GM12878 (cell line): Measurements from ENCODE around the gene IGFBP3. TPM values are rescaled to one million over a fixed set of nuclear protein-coding genes. Genes with fewer than 3 reads are reported as not detected.

ENCODE experiments used
- ATAC-seq: fragments of 200-7000 bp; cut with Tn5 transposase; 3 replicates; pipeline ENCODE4 v1.9.1; 2020; ENCODE audit warnings: mild to moderate bottlenecking, moderate library complexity
- BruUV-seq: library from RNA; stranded (reverse); fragments of 400-500 nt; replicated peaks from 2 replicates; lab custom pipeline; 2021; lab: Mats Ljungman, UMichigan
- CTCF ChIA-PET: fragments of 300-600 bp; sonication (Branson Sonifier 250); formaldehyde crosslinking; extraction: SDS; loops from one replicate; lab custom pipeline; 2021; ENCODE audit warnings: inconsistent platforms; lab: Yijun Ruan, JAX
- POLR2A ChIA-PET: fragments of 350-600 bp; formaldehyde crosslinking; extraction: SDS; loops from one replicate; lab custom pipeline; 2021; ENCODE audit warnings: inconsistent platforms; lab: Charles Lee
- RAD21 ChIA-PET: fragments of 300-600 bp; sonication (Branson Sonifier 250); formaldehyde crosslinking; loops from one replicate; lab custom pipeline; 2023; ENCODE audit warnings: antibody characterized with exemption; ENCODE audit not compliant: unreplicated experiment; lab: Charles Lee
- SMC1A ChIA-PET: fragments of 300-600 bp; sonication (Branson Sonifier 250); formaldehyde crosslinking; loops from one replicate; lab custom pipeline; 2023; ENCODE audit not compliant: unreplicated experiment, uncharacterized antibody; lab: Charles Lee
- DNase-seq: peaks from one replicate; pipeline ENCODE4 v3.0.0-alpha.2; 2011; ENCODE audit warnings: low read depth, low spot score
- FAIRE-seq: peaks from 3 replicates; lab custom pipeline; 2011; peaks lifted over from hg19 to GRCh38; lab: Jason Lieb, UNC
- H2AFZ ChIP-seq: 2 replicates; pipeline ENCODE4 v1.6.0; 2011; ENCODE audit warnings: low read depth, low read length, control low read depth; ENCODE audit not compliant: control insufficient read depth
- H3K27ac ChIP-seq: 2 replicates; pipeline ENCODE4 v1.5.1; 2011; ENCODE audit warnings: control low read depth; ENCODE audit not compliant: control insufficient read depth, insufficient read depth
- H3K27me3 ChIP-seq, 2 experiments: replicated peaks in 1 of 2; 2 replicates each; pipeline versions ENCODE4 v1.6.0 to v1.6.1; 2011; ENCODE audit warnings: low read length in 1 of 2; ENCODE audit not compliant: control insufficient read depth in 2 of 2, insufficient read depth in 2 of 2
- H3K36me3 ChIP-seq, 2 experiments: 2 replicates each; pipeline ENCODE4 v1.5.1; 2011; ENCODE audit warnings: low read length in 1 of 2; ENCODE audit not compliant: control insufficient read depth in 2 of 2, insufficient read depth in 2 of 2
- H3K4me1 ChIP-seq: 2 replicates; pipeline ENCODE4 v1.6.1; 2011; ENCODE audit warnings: mild to moderate bottlenecking, low read length, moderate library complexity, mixed read lengths; ENCODE audit not compliant: control insufficient read depth, insufficient read depth
- H3K4me2 ChIP-seq: 2 replicates; pipeline ENCODE4 v1.6.0; 2011; ENCODE audit warnings: control low read depth; ENCODE audit not compliant: control insufficient read depth, insufficient read depth
- H3K4me3 ChIP-seq: fragments of 200-600 bp; sonication (generic); 2 replicates; pipeline ENCODE4 v1.5.1; 2016
- H3K79me2 ChIP-seq: 2 replicates; pipeline ENCODE4 v1.6.0; 2011; ENCODE audit warnings: low read length; ENCODE audit not compliant: control insufficient read depth, insufficient read depth
- H3K9ac ChIP-seq: 2 replicates; pipeline ENCODE4 v1.8.0; 2011; ENCODE audit warnings: low read length, control low read depth, mixed read lengths; ENCODE audit not compliant: control insufficient read depth, insufficient read depth
- H3K9me3 ChIP-seq: replicated peaks from 3 replicates; pipeline ENCODE4 v1.5.1; 2011; ENCODE audit warnings: mild to moderate bottlenecking, low read length; ENCODE audit not compliant: control insufficient read depth, insufficient read depth
- H4K20me1 ChIP-seq: 2 replicates; pipeline ENCODE4 v1.6.0; 2011; ENCODE audit not compliant: control insufficient read depth, insufficient read depth
- BACH1 ChIP-seq: fragments of 450-650 bp; IDR thresholded peaks from 2 replicates; pipeline ENCODE4 v1.6.1; 2017; ENCODE audit warnings: mild to moderate bottlenecking, borderline replicate concordance
- CEBPB ChIP-seq, 2 experiments: fragments of 150-350 bp in 1 of 2; IDR thresholded peaks; 2 replicates each; pipeline ENCODE4 v1.6.1; 2012 to 2014; ENCODE audit warnings: low read depth in 2 of 2, low read length in 2 of 2, borderline replicate concordance in 1 of 2, inconsistent platforms in 1 of 2
- CHD2 ChIP-seq: IDR thresholded peaks from 2 replicates; pipeline ENCODE4 v1.6.1; 2011; ENCODE audit warnings: low read depth, low read length, improper control_type of control experiment, borderline replicate concordance
- HCFC1 ChIP-seq: fragments of 150-350 bp; IDR thresholded peaks from 2 replicates; pipeline ENCODE4 v1.6.1; 2014; ENCODE audit warnings: low read length
- KLF5 ChIP-seq: fragments of 450-650 bp; IDR thresholded peaks from 2 replicates; pipeline ENCODE4 v1.6.1; 2014; ENCODE audit warnings: mild to moderate bottlenecking; ENCODE audit not compliant: partially characterized antibody
- NFIC ChIP-seq: IDR thresholded peaks from 2 replicates; pipeline ENCODE4 v1.6.1; 2012; ENCODE audit warnings: low read depth, mild to moderate bottlenecking, inconsistent platforms, low read length, moderate library complexity
- PAX8 ChIP-seq: fragments of 450-650 bp; IDR thresholded peaks from 2 replicates; pipeline ENCODE4 v1.6.1; 2017; ENCODE audit warnings: mild to moderate bottlenecking, moderate library complexity
- PBX3 ChIP-seq: IDR thresholded peaks from 2 replicates; pipeline ENCODE4 v1.6.1; 2011; ENCODE audit warnings: mild to moderate bottlenecking, low read depth, low read length, moderate library complexity; ENCODE audit not compliant: insufficient replicate concordance
- PRDM15 ChIP-seq: fragments of 450-650 bp; formaldehyde crosslinking; IDR thresholded peaks from 2 replicates; pipeline ENCODE4 v1.4.0; 2020; ENCODE audit warnings: mild to moderate bottlenecking, moderate library complexity
- RELB ChIP-seq: fragments of 450-650 bp; IDR thresholded peaks from 2 replicates; pipeline ENCODE4 v1.6.1; 2017; ENCODE audit warnings: low read depth, mild to moderate bottlenecking, moderate library complexity
- WRNIP1 ChIP-seq: IDR thresholded peaks from 2 replicates; pipeline ENCODE4 v1.6.1; 2011; ENCODE audit warnings: low read depth, low read length, improper control_type of control experiment, borderline replicate concordance
- YBX1 ChIP-seq: fragments of 450-650 bp; IDR thresholded peaks from 2 replicates; pipeline ENCODE4 v1.6.1; 2016; ENCODE audit warnings: antibody characterized with exemption
- ZNF217 ChIP-seq: fragments of 450-650 bp; IDR thresholded peaks from 2 replicates; pipeline ENCODE4 v1.6.1; 2017; ENCODE audit warnings: antibody characterized with exemption, mild to moderate bottlenecking
- WGBS: methylation state at CpG from one replicate; pipeline ENCODE4 v1.1.6; 2016; ENCODE audit warnings: low lambda C conversion rate; ENCODE audit not compliant: insufficient replicate concordance, insufficient coverage; ENCODE audit errors: missing lambda C conversion rate; 5-methylcytosine and 5-hydroxymethylcytosine counted together
- in situ Hi-C: fragments of 300-500 bp; cut with MboI; formaldehyde crosslinking; loops from 9 replicates; pipeline ENCODE4 v1.14.3; 2018; ENCODE audit warnings: mixed read lengths
- intact Hi-C: fragments of 100-400 bp; cut with micrococcal nuclease; formaldehyde crosslinking; loops from one replicate; pipeline ENCODE4 v1.14.2; 2022; ENCODE audit not compliant: unreplicated experiment
- polyA plus RNA-seq, 11 experiments: library from polyadenylated mRNA; depleted of rRNA in 4 of 11; unstranded in 6 of 11; stranded (reverse) in 5 of 11; fragments of >200 nt; fragmentation: Nextera tagmentation in 4 of 11; fragmentation: Illumina TruSeq in 1 of 11; extraction: Ambion mirVana in 4 of 11; extraction: Trizol in 1 of 11; gene quantifications; 1 replicate in 1 of 11; 2 replicates in 10 of 11; pipeline versions ENCODE4 v1.2.1 to v1.2.3, GENCODE V29; 2011 to 2016; ENCODE audit warnings: inconsistent platforms in 2 of 11, missing spikeins in 2 of 11, low read depth in 1 of 11
- total RNA-seq, 4 experiments: library from RNA; depleted of rRNA in 3 of 4; stranded (reverse); fragments of >200 nt in 3 of 4; fragmentation: Illumina TruSeq in 1 of 4; extraction: Trizol in 1 of 4; gene quantifications; 2 replicates each; pipeline versions ENCODE4 v1.2.1 to v1.2.3, GENCODE V29; 2013 to 2021

Gene IGFBP3
- total and polyA plus RNA-seq, 10 of the 15 experiments (the other 5 are each of a cell fraction or from before 2014, with no cell fraction given), result 6.0 to 28.0 (median 15.6) TPM

GRCh38 chr7:45969940-45970339 lies 48.9 kb upstream of the IGFBP3 start (continued):
- TF ChIP-seq PRDM15 (CRISPR knock-in tag), result no peak
- TF ChIP-seq CEBPB (IDR thresholded peaks at IDR 0.05; ENCODE audit: borderline replicate concordance in 1 of 2, low read depth in 2 of 2, low read length in 2 of 2), result no peak
- TF ChIP-seq WRNIP1, result no peak
- no peak for TF ChIP-seq CHD2
- no peak for TF ChIP-seq NFIC
- TF ChIP-seq, all 136 proteins: peak for 0

- no peaks in the 10 kb centered on the region for H3K36me3 ChIP-seq
- FAIRE-seq, result no peak
- TF ChIP-seq RELB (no peak), ZNF217 (no peak), PAX8 (no peak), KLF5 (no peak), PBX3 (no peak), HCFC1 (no peak), YBX1 (no peak), BACH1 (no peak)
These were observed 47.9 kb upstream of the IGFBP3 start for GRCh38 chr7:45968856-45969541.

More at GRCh38 chr7:45968856-45969541, 47.9 kb upstream of the IGFBP3 start:
- H3K4me2 ChIP-seq, result no peak overlapping the region
- intact Hi-C loops, result no loop called here
- no peak overlapping the region for H2AFZ ChIP-seq
- CTCF ChIA-PET, result no interaction called here
- POLR2A ChIA-PET, result no interaction called here
- H3K27ac ChIP-seq, result no peak overlapping the region
- H3K4me1 ChIP-seq, result no peaks in the 10 kb centered on the region
- DNase-seq (no peak), ATAC-seq (no peak)
- H3K9me3 ChIP-seq, result no peaks in the 10 kb centered on the region
- BruUV-seq, result no TSS peak
- 34% methylated on average over 10 of the region's 10 CpGs for WGBS
- H3K27me3 ChIP-seq, result no peaks in the 10 kb centered on the region; a peak in 1 of 4 replicates
- H3K9ac ChIP-seq, result no peak overlapping the region
- H3K79me2 ChIP-seq, result no peaks in the 10 kb centered on the region
- H4K20me1 ChIP-seq, result no peaks in the 10 kb centered on the region
- H3K4me3 ChIP-seq, result no peak overlapping the region
- in situ Hi-C loops, result no loop called here
- SMC1A ChIA-PET, result no interaction called here
- RAD21 ChIA-PET, result no interaction called here
